ENCODE data around the gene UBE2N. TPM values are rescaled to one million over a fixed set of nuclear protein-coding genes. Genes with fewer than 3 reads are reported as not detected.

Gene UBE2N
- total and polyA plus RNA-seq, 2 of the 8 experiments (the other 6 are each of a cell fraction or from before 2014, with no cell fraction given) = 108 to 225 TPM

DNA sequence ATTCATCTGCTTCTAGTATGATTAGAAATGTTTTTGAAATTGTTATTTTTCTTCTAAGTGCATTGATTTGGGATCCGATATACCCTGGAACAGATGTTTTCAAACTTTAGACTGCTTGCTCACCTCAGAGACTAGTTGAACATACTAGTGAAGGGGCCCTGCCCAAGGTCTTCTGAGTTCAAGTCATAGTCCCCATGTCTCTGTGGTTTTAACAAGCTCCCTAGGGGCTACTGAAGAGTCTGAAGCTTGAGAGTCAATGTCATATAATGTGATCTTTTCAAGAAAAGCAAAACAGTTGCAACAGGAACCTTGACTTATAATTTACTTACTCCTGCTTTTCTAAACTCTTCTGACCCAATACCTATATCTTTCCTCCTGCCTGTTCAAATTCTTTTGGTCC, 7.5 kb upstream of the UBE2N start:
- H3K4ac ChIP-seq (replicated peaks; ENCODE audit: insufficient read length, low read depth, low read length) = no peak overlapping the region
- no peak overlapping the region for H4K5ac ChIP-seq (ENCODE audit: insufficient read length, low read depth, low read length)
- H3K79me2 ChIP-seq (ENCODE audit: control insufficient read depth in 1 of 2, insufficient read depth in 2 of 2, low read length in 2 of 2) = no peaks in the 10 kb centered on the region
- no peak overlapping the region for H2AFZ ChIP-seq (ENCODE audit: low read length)
- H3K27ac ChIP-seq (ENCODE audit: low read depth, low read length) = no peak overlapping the region
- no peak overlapping the region for H3K18ac ChIP-seq (ENCODE audit: extremely low read depth, low read length)
- FAIRE-seq = no peak
- no peaks in the 10 kb centered on the region; the same call in 1 of the 2 replicates for H3K23me2 ChIP-seq (ENCODE audit: low read depth, low read length)
- WGBS, 2 experiments (ENCODE audit: extremely low coverage in 1 of 2, insufficient coverage in 1 of 2, insufficient read length in 1 of 2, insufficient replicate concordance in 2 of 2, low coverage in 1 of 2, low lambda C conversion rate in 2 of 2, missing lambda C conversion rate in 1 of 2) = 100% methylated on average over 1 of the region's 1 CpG; no CpG with 5 or more reads in 1 of the 2 experiments
- no peak overlapping the region for H2BK120ac ChIP-seq (replicated peaks; ENCODE audit: low read depth, low read length)
- H3K27me3 ChIP-seq (replicated peaks in 1 of 4; ENCODE audit: control insufficient read depth in 3 of 4, extremely low read depth in 1 of 4, insufficient read depth in 3 of 4, low read length in 3 of 4) = no peaks in the 10 kb centered on the region
- H3K9ac ChIP-seq (replicated peaks in 1 of 4; ENCODE audit: extremely low read depth in 1 of 4, low read depth in 3 of 4, low read length in 3 of 4) = no peak overlapping the region
- H4K91ac ChIP-seq (replicated peaks; ENCODE audit: insufficient read length, low read length) = no peak overlapping the region
- H3K14ac ChIP-seq (ENCODE audit: insufficient read length) = no peak overlapping the region
- H3K79me1 ChIP-seq (ENCODE audit: low read depth, low read length) = no peaks in the 10 kb centered on the region
- H4K8ac ChIP-seq (ENCODE audit: extremely low read depth, insufficient read depth, low read length) = no peak overlapping the region
- no peak for TF ChIP-seq MAFK (IDR thresholded peaks at IDR 0.05; ENCODE audit: low read depth, low read length)
- no peak for TF ChIP-seq POU5F1 (IDR thresholded peaks at IDR 0.05; ENCODE audit: low read depth, low read length)
- TF ChIP-seq, protein P1, sequence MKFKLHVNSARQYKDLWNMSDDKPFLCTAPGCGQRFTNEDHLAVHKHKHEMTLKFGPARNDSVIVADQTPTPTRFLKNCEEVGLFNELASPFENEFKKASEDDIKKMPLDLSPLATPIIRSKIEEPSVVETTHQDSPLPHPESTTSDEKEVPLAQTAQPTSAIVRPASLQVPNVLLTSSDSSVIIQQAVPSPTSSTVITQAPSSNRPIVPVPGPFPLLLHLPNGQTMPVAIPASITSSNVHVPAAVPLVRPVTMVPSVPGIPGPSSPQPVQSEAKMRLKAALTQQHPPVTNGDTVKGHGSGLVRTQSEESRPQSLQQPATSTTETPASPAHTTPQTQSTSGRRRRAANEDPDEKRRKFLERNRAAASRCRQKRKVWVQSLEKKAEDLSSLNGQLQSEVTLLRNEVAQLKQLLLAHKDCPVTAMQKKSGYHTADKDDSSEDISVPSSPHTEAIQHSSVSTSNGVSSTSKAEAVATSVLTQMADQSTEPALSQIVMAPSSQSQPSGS (IDR thresholded peaks at IDR 0.05; ENCODE audit: low read length) = no peak
- TF ChIP-seq RXRA (IDR thresholded peaks at IDR 0.05; ENCODE audit: insufficient read depth, low read depth, low read length) = no peak
- no peak for TF ChIP-seq CREB1 (IDR thresholded peaks at IDR 0.05)
- no peak for TF ChIP-seq FOSL1 (IDR thresholded peaks at IDR 0.05; ENCODE audit: insufficient read depth, low read depth, low read length)
- TF ChIP-seq, protein P2, sequence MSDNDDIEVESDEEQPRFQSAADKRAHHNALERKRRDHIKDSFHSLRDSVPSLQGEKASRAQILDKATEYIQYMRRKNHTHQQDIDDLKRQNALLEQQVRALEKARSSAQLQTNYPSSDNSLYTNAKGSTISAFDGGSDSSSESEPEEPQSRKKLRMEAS (IDR thresholded peaks at IDR 0.05) = no peak
- TF ChIP-seq EP300 (IDR thresholded peaks at IDR 0.05; ENCODE audit: borderline replicate concordance in 1 of 2, low read depth in 2 of 2, low read length in 2 of 2) = no peak
- no peak for TF ChIP-seq TAF7 (optimal IDR thresholded peaks at IDR 0.05; ENCODE audit: borderline replicate concordance, low read depth, low read length)
- no peak for TF ChIP-seq TBP (IDR thresholded peaks at IDR 0.05; ENCODE audit: low read depth, low read length)
- no peak for TF ChIP-seq ATF3 (IDR thresholded peaks at IDR 0.05; ENCODE audit: insufficient read depth, low read depth, low read length)
- no peak overlapping the region for H2BK20ac ChIP-seq (ENCODE audit: low read length)
- H3K36me3 ChIP-seq (ENCODE audit: control insufficient read depth in 2 of 4, insufficient read depth in 4 of 4, low read length in 3 of 4) = no peaks in the 10 kb centered on the region
- no peaks in the 10 kb centered on the region for H3K9me3 ChIP-seq (ENCODE audit: insufficient read depth in 2 of 2, low read depth in 1 of 2, low read length in 1 of 2)
- ChIA-PET CTCF (ENCODE audit: partially characterized antibody) (interaction anchor here (0.7 kb wide), 1 partner anchor 495 kb away, joined by 3 read pairs; no protein-coding TSS in a partner anchor), POLR2A (ENCODE audit: partially characterized antibody) (no interaction called here)
- H4K20me1 ChIP-seq (replicated peaks in 1 of 2; ENCODE audit: control insufficient read depth in 1 of 2, insufficient read depth in 2 of 2, low read length in 2 of 2) = no peaks in the 10 kb centered on the region
- DNase-seq (ENCODE audit: low read depth in 1 of 2, low spot score in 2 of 2) = no peak
- H3K4me3 ChIP-seq (ENCODE audit: extremely low read depth in 1 of 4, insufficient read depth in 2 of 4, low read depth in 3 of 4, low read length in 4 of 4) = no peak overlapping the region
- no peaks in the 10 kb centered on the region for H3K4me1 ChIP-seq (replicated peaks in 1 of 4; ENCODE audit: control insufficient read depth in 3 of 4, insufficient read depth in 4 of 4, low read length in 3 of 4)
- H2AK5ac ChIP-seq (ENCODE audit: low read depth, low read length) = no peak overlapping the region
- H2BK15ac ChIP-seq (ENCODE audit: low read length) = no peak overlapping the region
- no peak overlapping the region for H2BK12ac ChIP-seq (ENCODE audit: low read depth, low read length)
- no peak overlapping the region for H2BK5ac ChIP-seq (ENCODE audit: low read depth, low read length)
- no peak overlapping the region for H3K56ac ChIP-seq (replicated peaks; ENCODE audit: insufficient read length, low read depth, low read length)
- H3K23ac ChIP-seq (ENCODE audit: insufficient read length) = no peak overlapping the region
- H3K4me2 ChIP-seq (ENCODE audit: insufficient read depth in 1 of 2, low read depth in 2 of 2, low read length in 2 of 2) = no peak overlapping the region
